ENCODE measurements around the gene SLC16A1.

DNA sequence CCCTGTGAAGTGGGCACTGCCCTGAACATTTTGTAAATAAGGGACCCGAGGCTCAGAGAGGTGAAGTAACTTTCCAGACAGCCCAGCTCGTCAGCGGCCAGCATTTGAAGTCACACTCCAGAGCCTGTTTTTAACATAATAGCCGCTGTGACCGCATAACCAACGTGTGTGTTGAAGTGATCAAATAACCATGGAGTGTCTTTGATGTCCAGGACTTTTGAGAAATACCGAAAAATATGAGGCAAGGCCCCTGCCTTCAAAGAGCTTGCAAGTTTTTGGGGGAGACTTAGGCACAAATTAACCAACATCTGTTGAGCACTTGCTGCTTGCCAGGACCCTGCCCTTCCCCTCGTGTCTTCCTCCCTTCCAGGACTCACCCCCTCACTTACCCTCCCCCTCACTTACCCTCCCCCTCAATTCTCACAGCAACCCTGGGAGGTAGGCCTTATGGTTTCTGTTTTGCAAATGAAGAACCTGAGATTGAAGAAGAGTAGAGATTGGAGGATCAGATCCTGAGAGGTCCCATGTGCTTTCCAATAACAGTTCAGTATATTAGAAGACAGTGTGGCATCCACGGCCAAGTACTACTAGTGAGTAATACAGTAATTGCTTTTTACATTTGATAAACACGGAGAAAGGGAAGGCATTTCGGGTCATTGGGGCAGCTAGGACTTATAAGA lies 1.3 kb upstream of the SLC16A1 start:
- TF ChIP-seq, protein P1, sequence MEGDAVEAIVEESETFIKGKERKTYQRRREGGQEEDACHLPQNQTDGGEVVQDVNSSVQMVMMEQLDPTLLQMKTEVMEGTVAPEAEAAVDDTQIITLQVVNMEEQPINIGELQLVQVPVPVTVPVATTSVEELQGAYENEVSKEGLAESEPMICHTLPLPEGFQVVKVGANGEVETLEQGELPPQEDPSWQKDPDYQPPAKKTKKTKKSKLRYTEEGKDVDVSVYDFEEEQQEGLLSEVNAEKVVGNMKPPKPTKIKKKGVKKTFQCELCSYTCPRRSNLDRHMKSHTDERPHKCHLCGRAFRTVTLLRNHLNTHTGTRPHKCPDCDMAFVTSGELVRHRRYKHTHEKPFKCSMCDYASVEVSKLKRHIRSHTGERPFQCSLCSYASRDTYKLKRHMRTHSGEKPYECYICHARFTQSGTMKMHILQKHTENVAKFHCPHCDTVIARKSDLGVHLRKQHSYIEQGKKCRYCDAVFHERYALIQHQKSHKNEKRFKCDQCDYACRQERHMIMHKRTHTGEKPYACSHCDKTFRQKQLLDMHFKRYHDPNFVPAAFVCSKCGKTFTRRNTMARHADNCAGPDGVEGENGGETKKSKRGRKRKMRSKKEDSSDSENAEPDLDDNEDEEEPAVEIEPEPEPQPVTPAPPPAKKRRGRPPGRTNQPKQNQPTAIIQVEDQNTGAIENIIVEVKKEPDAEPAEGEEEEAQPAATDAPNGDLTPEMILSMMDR (IDR thresholded peaks at IDR 0.05; ENCODE audit: insufficient read depth, low read length, poor library complexity, severe bottlenecking) = no peak
- no peak for TF ChIP-seq EZH2phosphoT487 (conservative IDR thresholded peaks at IDR 0.05; ENCODE audit: low read length)
